Peyer's patch (tissue), 4 donors: ENCODE results near the gene MOK.

Experiments used
- CTCF ChIP-seq, 6 experiments: fragments of 450-650 bp in 4 of 6; fragments of 200-600 bp in 2 of 6; sonication (generic) in 1 of 6; IDR thresholded peaks; one replicate each; pipeline ENCODE4 v1.5.1; 2017 to 2019; ENCODE audit warnings: antibody characterized with exemption in 6 of 6, mild to moderate bottlenecking in 3 of 6, moderate library complexity in 1 of 6
- POLR2A ChIP-seq, 2 donors: fragments of 450-650 bp; IDR thresholded peaks; one replicate each; pipeline ENCODE4 v1.5.1; 2017; ENCODE audit warnings: antibody characterized with exemption in 2 of 2, mild to moderate bottlenecking in 2 of 2, moderate library complexity in 2 of 2

GRCh38 chr14:102212845-102213244, 92.1 kb downstream of the MOK start:
- TF ChIP-seq POLR2A (IDR thresholded peaks at IDR 0.05) (no peak), CTCF (IDR thresholded peaks at IDR 0.05) (no peak)
